Suppressor macrophage treated with lipopolysaccharide for 4 hours (primary cell): Measurements from ENCODE around the gene UBR4.
"Not testable (repeated sequence)": the region's sequence is repeated elsewhere in the genome, so short reads cannot be mapped to it uniquely, and the experiment has no call there.

Experiments
- DNase-seq: peaks from one replicate; pipeline ENCODE4 v3.0.0-alpha.2; 2020

Gene UBR4

DNA sequence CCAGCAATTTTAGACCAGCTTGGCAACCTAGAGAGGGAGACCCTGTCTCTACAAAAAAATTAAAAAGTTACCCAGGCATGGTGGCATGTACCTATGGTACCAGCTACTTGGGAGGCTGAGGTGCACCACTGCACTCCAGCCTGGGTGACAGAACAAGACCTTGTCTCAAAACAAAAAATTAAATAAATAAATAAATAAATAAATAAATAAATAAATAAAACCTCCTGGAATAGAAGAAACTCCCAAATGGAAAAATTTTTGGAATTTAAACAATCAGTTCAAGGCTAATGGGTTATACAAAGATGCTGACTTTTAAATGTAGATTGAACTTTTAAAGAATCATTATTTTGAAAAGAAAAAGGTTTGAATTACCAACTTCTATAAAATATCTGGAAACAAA is 22.2 kb downstream of the UBR4 start:
- DNase-seq, result no peak

DNA sequence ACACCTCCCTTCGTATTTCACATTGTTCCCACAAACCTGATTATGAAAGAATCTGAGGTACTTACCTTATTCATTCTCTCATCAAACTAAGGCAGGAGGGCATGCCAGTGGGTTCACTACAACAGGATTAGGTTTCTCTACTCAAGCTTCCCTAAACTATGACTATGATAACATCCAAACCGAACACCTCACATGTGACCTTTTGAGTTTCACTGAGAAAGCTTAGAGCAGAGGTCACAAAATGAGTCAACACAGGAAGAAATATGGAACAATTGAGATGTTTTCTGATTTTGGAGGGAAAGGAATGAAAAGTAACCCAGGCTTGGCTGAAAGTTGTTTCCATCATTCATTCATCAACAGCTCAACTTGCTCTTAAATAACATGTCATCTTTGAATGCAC is 24.1 kb downstream of the UBR4 start:
- DNase-seq, result no peak

DNA sequence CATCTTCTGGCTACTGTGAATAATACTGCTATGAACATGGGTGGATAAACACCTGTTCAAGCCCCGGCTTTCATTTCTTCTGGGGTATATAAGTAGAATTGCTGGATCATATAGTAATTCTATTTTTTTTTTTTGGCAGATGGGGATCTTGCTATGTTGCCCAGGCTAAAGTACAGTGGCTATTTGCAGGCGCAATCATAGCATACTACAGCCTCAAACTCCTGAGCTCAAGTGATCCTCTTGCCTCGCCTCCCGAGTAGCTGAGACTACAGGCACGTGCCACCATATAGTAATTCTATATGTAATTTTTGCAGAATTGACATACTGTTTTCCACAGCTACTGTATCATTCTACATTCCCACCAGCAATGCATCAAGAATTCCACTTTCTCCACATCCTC is 27.8 kb downstream of the UBR4 start:
- no peak for DNase-seq

DNA sequence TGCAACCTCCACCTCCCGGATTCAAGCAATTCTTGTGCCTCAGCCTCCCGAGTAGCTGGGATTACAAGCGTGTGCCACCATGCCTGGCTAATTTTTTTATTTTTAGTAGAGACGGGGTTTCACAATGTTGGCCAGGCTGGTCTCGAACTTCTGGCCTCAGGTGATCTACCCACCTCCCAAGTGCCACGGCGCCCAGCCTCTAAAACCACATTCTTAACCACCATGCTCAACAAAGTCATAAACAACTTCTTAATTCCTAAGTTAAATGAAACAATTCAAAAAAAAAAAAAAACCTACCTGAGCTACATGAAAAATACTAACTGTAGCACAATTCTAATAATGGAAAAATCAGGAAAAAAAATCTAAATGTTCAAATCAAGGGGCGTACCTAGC is 29.8 kb downstream of the UBR4 start:
- DNase-seq, result not testable (repeated sequence)

GRCh38 chr1:19179597-19180264 is 30.3 kb downstream of the UBR4 start:
- peak; percentile 9 for DNase-seq

DNA sequence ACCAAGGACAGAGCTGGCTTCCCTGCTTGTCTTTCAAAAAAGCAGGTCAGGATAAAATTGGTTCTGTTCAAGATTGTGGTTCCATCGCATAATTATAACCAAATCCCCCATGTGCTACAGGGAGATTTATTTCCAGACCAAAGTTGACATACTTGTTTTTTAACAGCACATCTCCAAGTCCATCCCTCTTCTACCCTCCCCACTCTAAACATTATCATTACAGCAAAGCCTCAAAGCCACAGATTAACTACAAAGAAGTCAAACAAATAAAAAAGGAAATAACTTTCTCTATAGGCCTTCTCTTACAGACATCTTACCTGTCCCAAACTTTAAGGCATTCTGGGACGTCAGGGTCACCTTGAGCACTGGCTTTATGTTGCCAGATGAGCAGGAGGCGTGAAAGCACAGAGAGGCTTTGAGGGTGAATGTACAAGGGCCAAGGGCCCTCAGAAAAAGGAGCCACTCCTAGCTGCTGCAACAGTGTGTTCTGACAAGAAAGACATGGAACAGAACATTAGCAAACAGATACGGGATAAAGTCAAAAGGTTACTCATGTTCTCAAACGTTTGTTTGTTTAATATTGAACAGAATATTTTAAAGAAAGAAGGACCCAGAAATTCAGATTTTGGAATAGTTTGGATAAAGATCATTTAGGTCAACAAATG is 31.2 kb downstream of the UBR4 start:
- no peak for DNase-seq

GRCh38 chr1:19177811-19178210 is 32.3 kb downstream of the UBR4 start:
- DNase-seq, result no peak

DNA sequence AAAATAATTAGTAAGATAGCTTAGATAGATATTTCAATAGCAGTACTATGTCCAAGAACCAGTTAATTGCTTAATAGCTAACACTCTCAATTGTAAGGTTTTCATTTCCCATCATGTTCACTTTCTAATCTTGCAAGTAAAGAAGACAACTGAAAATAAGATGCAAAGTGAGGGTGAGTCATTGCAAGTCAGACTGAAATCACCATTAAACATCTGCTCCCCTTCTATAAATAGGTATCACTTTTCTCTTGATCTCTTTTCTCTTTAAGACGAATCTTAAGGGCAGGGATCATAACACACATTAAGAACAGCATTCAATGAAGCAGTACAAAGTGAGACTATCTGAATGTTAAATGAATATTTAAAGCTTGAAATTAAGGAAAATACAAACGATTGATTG is 40.4 kb downstream of the UBR4 start:
- peak; percentile 42 for DNase-seq

- no peak for DNase-seq
Observed at GRCh38 chr1:19167140-19167539, 42.9 kb downstream of the UBR4 start.

- DNase-seq, result peak; percentile 18
Observed at GRCh38 chr1:19166066-19166465, 44.0 kb downstream of the UBR4 start.

- no peak for DNase-seq
Observed at GRCh38 chr1:19165501-19165900, 44.6 kb downstream of the UBR4 start.

DNA sequence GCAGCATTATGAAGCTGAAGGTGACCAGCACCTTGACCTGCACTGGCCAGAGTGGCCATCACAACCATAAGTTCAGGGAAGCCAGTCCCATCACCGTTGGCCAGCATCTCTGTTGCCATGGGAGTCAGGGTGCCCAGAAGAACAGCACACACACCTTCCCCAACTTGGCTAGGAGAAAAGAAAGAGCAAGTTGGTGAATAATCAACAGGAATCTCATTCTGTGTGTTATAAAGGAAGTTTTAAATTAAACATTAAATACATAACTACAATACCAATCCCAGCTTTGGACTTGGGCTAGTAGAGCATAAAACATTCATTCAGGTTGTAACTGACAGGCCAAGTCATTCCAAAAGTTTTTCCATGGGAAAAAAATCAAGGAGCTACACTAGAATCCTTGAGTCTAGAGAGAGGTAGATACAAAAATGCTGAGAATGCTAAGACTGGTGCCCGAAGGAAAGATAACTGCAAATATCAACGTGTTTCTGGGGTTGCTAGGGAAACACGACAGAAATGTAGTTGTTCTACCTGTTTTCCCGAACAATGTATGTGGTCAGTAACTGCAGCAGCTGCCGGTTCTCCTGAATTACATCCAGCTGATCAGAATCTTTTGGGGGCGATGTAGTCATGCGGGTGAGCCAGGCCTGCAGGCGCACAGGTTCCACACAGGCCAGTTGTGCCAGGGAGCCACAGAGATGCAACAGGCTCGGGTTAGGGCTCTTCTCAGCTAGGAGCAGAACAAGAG is 45.6 kb downstream of the UBR4 start:
- DNase-seq, result no peak

- no peak for DNase-seq
Observed at GRCh38 chr1:19163261-19163660, 46.8 kb downstream of the UBR4 start.

DNA sequence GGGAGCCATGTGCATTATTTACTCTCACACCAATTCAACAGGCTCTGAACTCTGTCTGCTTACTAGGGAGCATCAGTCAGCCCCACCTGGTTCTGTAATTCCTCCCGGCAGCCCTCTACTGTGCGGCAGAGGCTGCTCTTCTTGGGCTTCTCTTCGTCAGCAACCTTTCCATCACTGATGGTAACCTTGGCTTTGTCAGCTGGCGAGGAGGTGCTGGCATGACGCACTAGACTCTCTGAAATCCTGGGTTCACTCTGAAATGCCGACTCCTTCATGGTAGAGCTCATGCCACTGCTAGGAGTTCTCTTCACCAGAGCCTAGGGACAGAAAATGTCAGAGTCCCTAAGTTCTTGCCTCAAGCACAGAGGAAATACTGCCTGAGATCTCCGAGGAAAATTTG is 49.2 kb downstream of the UBR4 start:
- DNase-seq, result no peak

DNA sequence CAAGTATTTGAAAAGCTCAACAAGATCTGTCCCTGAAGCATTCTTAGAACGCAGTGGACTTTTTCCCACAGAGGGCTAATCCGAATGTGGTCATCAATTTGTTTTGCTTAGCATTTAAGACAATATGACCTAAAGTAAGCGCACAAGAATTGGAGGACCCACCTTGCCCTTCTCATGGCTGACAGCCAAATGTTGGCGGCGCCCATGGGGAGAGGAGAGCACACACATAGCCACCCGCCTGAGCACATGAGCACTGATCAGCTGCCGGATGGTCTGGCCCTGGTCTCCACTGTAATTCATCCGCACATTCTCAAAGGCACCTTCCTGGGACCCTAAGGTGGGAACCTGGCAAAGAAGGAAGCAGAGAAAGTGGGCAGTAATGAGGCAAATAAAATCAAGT is 52.4 kb downstream of the UBR4 start:
- no peak for DNase-seq

GRCh38 chr1:19156676-19157075 is 53.4 kb downstream of the UBR4 start:
- peak; percentile 18 for DNase-seq

GRCh38 chr1:19154876-19155275 is 55.2 kb downstream of the UBR4 start:
- no peak for DNase-seq

DNA sequence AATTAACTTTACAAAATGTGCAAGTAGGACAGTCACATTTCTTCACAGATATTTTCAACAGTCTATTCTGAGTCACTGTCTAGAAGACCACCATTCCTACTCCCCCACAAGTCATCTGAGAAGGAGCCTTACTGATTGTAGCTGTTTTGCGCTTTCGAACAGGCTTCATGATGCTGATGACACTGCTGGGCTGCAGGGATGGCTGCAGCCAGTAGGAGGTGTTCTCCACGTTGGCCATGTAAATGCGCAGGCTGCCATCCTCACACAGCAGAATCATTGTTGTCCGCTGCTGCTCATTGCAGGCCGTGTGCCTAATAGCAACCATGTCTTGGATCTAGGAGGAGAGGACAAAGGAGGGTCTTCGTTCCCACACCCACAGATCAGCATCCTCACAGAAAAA is 56.9 kb downstream of the UBR4 start:
- DNase-seq, result no peak

DNA sequence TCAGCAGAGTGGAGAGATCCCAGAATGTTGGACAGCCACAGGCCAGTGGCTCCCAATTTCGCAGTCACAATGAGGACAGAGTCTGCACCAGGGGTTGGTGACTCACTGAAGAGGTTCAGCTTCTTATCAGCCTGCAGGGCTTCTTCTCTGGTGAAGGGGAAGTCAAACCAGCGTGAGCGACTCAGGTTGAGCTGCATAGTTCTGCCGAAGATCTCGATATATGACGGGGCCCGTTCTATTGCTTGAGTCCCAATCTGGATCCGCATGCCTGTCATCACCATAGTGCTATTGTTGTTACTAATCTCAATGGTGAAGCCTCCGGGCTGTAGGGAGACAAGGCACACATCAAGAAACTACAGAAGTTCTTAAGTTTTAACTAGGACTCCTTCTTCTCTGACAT is 58.5 kb downstream of the UBR4 start:
- no peak for DNase-seq

DNA sequence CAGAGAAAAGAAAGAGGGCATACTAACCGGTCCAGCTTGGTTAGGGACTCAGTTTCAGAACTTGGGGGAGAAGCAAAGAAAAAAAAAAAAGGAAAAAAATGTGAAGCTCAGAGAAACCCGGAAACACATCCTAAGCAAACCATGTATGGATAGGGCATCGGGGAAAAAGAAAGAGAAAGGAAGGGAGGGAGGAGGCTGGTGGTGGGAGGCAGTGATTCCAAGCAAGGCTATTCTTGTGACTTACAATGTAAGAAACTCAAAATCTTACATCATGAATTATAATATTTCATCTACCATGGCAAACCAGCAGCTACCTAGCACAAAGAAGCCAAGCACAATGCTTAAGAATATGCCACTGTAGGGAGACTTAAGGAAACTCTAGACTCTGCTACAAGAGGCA is 60.3 kb downstream of the UBR4 start:
- DNase-seq, result no peak

- no peak for DNase-seq
Observed at GRCh38 chr1:19140465-19140864, 69.6 kb downstream of the UBR4 start.

DNA sequence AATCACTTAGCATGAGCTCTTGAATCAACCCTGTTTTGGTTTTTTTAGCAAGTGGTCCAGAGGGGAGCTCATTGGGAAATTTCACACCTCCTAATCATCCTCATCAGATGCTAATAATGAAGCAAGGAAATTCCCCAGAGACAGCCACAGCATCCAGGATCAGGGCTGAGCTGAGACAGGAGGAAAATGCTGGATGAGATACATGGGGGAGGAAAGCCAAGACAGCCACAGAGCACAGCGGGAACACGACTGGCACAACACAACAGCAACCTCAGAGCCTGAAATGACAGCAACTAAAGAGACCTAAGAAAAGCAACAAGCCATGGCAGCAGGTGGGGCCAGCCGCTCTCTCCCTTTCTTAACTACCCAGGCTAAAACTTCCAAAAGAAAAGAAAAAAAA is 70.4 kb downstream of the UBR4 start:
- no peak for DNase-seq

GRCh38 chr1:19138958-19139581 is 71.0 kb downstream of the UBR4 start:
- no peak for DNase-seq

DNA sequence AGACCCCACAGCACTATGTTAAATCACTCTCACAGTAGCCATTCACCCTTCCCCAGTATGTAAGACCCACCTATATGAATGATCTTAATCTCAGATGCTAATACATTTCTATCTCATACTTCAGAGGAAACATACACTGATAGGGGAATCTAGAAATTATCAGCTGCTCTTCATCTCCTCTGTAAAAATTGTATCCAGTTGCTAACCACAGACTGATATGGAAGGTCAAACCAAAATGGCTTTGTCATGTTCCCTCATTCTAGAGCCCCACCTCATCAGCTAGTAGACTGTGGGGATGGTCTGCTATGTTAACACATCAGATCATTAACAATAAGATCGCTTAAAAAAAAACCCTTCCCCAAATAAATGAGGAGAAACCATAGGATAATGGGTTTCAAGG is 71.7 kb downstream of the UBR4 start:
- DNase-seq, result no peak
